Activated naive CD4-positive, alpha-beta T cell (primary cell): Measurements from ENCODE around the gene CREG1.

Experiments used
- DNase-seq, 4 experiments: peaks; one replicate each; lab custom pipeline; 2025; lab: John Stamatoyannopoulos, UW

The CREG1 gene

DNA sequence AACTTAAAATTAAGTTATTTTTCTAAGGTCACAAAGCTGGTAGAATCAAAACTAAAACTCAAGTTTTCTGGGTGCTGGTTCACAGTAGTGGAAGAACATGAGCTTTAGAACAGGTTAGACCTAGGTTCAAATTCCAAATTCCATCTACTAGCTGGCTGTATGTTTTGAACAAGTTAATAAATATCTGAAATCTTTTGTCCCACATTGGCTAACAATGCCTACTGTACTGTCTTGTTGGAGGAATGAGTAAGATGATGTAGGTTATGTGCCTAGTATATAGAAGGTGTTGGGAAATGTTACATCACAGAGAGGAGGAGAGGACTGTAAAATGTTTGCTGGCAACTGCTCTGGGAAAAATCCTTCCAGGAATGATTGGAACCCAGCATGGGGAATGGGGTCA is 21.2 kb downstream of the CREG1 start:
- no peak for DNase-seq

DNA sequence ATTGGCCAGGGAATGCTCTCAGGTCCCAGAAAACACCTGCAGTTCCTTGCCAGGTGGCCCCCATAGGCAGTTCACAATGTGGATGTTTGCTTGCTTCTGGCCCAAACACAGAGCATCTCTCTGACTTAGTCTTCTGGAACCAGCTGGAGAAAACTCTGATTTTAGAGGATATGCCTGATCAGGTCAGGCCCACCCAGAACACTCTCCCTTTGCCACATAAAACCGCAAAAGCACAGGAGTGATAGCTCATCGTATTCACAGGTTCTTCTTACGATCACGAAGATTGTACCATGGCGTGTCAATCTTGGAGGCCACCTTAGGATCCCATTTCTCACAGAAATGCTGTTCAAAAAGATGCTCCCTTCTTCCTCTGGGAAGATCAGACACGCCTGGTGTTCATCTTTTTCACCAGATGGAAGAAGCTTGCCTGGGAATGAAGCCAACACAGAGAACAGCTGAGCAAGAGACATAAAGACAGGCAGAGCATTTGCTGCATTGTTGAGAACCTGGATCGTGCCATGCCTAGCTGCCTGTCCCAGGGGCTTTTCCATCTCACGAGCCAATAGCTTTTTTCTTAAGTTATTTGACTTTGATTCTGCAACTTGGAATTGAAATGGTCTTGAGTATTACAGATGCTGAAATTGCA is 23.6 kb downstream of the CREG1 start:
- DNase-seq, result no peak

DNA sequence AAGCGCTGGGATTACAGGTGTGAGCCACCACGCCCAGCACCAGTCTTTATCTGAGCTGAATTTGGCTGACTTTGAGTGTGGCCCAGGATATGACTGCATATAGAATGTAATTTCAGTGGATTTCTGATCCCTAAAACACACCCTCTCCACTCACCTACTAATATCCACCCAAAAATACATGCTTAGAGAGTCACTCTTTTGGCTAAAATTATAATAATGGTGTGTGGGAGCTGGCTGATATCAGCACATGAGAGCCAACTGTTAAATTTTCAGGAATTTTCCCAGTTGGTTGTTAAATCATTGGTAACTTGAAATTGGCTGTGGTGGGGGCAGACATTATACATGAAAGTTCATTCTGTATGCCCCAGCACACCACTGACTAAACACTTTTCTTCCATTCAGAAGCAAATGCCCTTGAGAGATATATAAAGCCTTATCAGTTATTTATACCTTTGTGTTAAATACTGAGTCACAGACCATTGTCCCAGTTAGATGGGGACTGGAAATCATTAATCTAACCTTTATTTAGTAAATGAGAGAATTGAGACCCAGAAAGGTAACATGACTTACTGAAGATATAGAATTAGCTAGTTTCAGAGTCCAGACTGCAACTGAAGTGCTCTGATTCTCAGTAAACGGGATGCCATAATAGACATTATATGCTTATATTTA is 25.4 kb downstream of the CREG1 start:
- DNase-seq, result no peak

DNA sequence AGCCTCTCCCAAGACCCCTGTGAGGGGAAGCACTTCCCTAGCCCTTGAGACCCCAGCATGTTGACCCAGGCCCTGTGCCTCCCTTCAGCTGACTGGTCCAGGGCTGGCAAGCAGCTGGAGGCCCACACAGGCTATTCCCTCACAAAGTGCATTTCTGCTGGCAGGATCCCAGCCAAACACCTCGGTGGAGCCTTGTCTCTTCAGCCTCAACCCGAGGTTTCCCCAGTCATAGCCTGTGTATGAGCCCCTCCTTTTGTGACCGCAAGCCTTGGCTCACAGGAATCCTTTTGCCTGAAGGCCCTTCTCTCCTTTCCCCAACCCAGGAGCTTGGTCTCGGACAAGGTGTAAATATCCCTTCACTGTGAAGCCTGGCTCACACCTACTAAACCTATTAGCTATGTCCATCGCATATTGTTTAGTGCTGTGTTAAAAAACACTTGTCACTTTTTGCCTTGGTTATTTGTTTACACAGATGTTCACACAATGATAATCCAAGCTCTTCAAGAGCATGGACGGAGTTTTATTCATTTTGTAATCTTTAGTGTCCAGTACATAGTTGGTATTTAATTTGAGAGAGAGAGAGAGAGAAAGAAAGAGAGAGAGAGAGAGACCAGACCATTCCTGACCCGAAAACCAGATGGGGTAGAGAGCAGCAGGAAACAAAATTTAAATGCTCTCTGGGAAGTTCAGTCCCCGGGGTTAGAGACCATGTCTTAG is 26.7 kb downstream of the CREG1 start:
- no peak for DNase-seq

DNA sequence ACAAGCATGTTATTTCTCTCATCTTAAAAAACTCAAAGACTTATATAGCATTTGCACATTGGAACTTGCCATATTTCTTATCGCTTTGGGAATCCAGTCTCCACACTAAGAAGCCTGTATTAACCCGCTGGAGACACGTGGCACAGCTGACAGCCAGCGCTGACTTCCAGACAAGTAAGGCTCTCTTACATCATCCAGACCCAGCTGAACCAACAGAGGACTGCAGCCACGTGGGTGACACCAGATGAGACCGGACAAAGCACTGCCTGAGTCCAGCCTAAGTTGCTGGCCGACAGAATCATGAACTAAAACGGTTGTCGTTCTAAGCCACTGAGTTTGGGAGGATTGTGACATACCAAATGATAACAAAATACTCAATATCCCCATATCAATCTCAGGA is 28.9 kb downstream of the CREG1 start:
- DNase-seq, result no peak

GRCh38 chr1:167522246-167522645 is 31.3 kb downstream of the CREG1 start:
- DNase-seq, result no peak

DNA sequence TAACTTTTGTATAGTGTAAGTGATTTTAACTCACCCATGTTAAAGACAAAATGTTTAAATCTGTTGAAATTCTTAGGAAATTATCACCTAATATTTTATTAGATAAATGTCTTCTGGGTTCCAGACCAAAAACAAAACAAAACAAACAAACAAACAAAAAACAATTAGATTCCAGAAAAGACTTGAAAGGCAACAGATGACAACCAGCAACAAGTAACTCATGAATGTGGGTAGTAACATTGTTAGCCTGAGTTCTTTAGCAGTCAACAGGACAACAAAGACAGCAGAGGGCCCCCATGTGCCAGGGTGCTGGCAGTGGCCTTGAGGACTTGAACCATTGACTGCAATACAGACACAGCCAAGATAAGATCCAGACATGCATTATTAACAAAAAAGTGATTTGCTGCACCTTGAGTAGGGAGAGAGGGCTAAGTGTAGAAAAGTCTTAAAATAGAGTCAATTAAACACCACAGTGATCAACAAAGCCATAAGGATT is 32.8 kb downstream of the CREG1 start:
- no peak for DNase-seq

- DNase-seq, result peak; percentile 24 to 63 (median 44)
Measured at GRCh38 chr1:167518331-167518700, 35.2 kb downstream of the CREG1 start, which contains the start of gene CD247. Gene CD247 (minus strand): TSS chr1:167518529. CDS start chr1:167518465, 64 bp downstream.

DNA sequence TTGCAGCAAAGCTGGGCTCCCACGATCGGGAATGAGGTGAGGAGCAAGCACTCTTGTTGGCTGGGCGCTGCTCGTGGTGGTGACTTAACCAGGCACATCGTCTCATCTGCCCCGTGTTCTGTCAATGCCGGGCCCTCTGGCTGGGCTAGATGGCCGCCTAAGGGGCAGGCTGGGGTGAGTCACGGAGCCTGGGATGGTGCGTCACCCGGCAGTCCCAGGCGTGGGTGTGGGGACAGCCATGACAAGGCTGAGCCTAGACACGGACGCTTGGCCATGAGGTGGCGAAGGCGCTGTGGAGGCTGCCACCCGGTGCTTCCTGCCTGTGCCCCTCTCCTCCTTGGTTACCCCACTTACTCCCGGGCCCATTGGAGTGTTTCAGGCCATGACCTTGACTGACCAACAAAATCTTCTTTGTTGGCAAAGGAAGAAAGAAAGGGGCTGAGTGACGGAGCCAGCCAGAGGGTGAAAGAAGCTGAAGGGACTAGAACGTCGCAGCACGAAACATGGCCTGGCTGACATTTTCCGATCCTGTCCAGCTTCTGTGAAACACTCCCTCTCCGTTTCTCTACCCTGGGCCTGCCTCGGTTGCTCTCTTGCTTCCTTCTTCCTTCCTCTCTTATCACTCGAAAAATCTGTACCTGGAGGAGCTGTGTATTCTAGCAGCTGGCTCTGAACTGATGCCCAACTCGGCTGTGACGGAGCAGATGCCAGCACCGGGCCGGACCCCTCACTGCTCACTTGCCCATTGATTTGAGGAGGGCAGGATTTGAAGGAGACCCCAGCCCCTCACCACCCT is 35.8 kb downstream of the CREG1 start:
- peak; percentile 62 to 73 (median 70) for DNase-seq

DNA sequence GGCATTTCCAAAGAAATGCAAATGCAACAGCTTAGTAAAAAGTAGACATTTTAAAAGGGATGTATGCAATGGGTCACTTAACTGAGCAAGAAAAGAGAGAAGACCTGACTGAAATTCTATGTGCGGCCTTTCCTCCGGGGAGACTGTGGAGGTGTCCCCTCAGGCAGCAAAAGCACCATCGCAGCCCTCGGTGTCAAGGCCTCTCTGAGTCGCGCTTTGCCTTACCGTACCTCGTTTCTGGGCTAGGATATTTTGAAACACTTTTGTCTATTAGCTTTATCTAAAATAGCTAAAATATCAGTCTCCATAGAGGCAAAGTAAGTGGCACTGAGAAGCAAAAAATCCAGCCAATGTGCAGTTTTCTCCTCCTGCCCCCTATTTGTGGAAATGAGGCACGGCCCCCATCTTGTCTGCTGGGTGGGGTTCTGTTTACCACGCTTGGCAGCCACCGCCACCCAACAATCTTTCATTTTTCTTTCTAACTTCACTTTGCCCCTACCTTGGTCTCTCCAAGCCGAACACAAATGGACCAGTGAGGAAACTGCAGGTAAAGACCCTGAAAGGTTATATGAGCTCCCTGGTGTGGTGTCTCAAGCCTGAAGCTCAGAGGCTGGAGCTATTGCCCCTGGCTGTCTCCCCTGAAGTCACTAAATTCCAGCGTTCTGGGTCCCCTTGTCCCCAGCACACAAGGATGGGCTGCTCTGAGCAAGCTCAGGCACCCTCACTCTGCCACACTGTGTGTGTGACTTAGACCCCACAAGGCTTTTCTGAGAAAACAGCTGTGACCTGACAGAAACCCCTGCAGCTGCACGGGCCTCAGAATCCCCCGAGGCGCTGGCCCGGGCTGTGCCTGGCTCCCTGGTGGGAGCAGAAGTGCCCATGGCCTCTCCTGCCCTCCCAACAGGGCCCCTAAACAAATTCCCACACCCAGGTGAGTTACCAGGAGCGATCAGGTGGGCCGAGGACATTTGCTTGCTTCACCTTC is 36.9 kb downstream of the CREG1 start:
- peak in 1 of 4 experiments; percentile 34 for DNase-seq

- no peak for DNase-seq
Measured at GRCh38 chr1:167515893-167516321, 37.7 kb downstream of the CREG1 start.

DNA sequence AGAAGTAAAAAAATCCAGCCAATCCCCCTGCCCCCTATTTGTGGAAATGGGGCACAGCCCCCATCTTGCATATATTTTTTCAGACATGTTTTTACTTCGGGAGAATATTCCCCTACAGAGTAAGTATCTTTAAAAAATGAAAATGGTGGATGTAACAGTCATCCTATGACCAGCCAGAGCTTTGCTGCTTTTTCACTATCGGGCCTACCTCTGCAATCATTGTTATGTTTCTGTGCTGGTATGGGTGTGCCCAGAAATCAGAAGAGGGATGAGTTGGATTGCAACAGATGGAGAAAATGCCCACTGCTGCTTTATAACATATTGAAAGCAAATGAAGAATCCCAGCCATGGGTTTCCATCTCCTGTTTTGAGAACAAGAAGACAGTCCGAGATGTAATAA is 38.1 kb downstream of the CREG1 start:
- no peak for DNase-seq

GRCh38 chr1:167514288-167514687 is 39.3 kb downstream of the CREG1 start:
- no peak for DNase-seq

GRCh38 chr1:167512046-167512654 is 41.4 kb downstream of the CREG1 start:
- no peak for DNase-seq

- no peak for DNase-seq
Measured at GRCh38 chr1:167511374-167511986, 42.1 kb downstream of the CREG1 start.

GRCh38 chr1:167510881-167511280 is 42.7 kb downstream of the CREG1 start:
- no peak for DNase-seq

- DNase-seq, result peak in 1 of 4 experiments; percentile 17
Measured at GRCh38 chr1:167510244-167510643, 43.3 kb downstream of the CREG1 start.

DNA sequence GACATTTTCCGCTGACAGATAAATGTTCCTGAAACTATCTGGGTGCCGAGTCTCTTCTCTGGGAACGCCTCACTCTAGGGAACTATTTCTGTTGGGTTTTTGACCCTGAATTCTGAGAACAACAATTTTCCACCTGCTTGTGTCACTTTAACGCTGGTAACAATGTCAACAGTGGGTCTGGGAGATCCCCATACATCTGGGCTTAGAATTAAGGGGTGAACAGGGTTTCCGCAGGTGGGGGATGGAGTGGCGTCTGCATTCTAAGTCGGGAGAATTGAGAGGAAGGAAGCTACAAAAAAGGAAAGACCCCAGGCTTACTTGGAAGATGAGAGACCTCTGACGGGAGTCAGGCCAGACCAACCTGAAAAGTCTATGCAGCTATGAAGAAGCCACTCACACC is 44.0 kb downstream of the CREG1 start:
- DNase-seq, result no peak

GRCh38 chr1:167507719-167508118 is 45.8 kb downstream of the CREG1 start:
- no peak for DNase-seq

- DNase-seq, result no peak
Measured at GRCh38 chr1:167504467-167504827, 49.1 kb downstream of the CREG1 start.
